Naive thymus-derived CD4-positive, alpha-beta T cell (primary cell): ENCODE measurements around the gene C21orf91. TPM values are rescaled to one million over a fixed set of nuclear protein-coding genes. Genes with fewer than 3 reads are reported as not detected.
A peak's percentile ranks its signal among the peaks of the same experiment; 100 is the strongest.

Experiments used
- ATAC-seq: fragments of 150-1000 bp; cut with Tn5 transposase; 2 replicates; pipeline ENCODE4 v1.10.0; 2021; ENCODE audit warnings: mild to moderate bottlenecking, moderate library complexity
- CTCF ChIA-PET: fragments of 350-600 bp; sonication (Branson Sonifier 250); formaldehyde crosslinking; loops from one replicate; lab custom pipeline; 2021; ENCODE audit warnings: antibody characterized with exemption; lab: Charles Lee
- POLR2A ChIA-PET: fragments of 350-600 bp; sonication (Branson Sonifier 250); formaldehyde crosslinking; loops from one replicate; lab custom pipeline; 2021; ENCODE audit warnings: antibody characterized with exemption, inconsistent platforms; lab: Charles Lee
- DNase-seq, 9 donors: peaks; one replicate each; pipeline versions ENCODE4 v3.0.0 to v3.0.0-alpha.2; 2020 to 2022; ENCODE audit warnings: mixed read lengths in 1 of 9
- H3K27ac ChIP-seq: one replicate; pipeline ENCODE4 v1.7.0; 2013; ENCODE audit warnings: mild to moderate bottlenecking, low read depth, low read length, moderate library complexity
- H3K27me3 ChIP-seq, 2 donors: one replicate each; pipeline ENCODE4 v1.7.0; 2013; ENCODE audit warnings: low read length in 2 of 2, mild to moderate bottlenecking in 2 of 2, moderate library complexity in 2 of 2; ENCODE audit not compliant: control insufficient read depth in 2 of 2, insufficient read depth in 2 of 2
- H3K36me3 ChIP-seq, 3 experiments: 1 replicate in 2 of 3; 2 replicates in 1 of 3; pipeline ENCODE4 v1.7.0; 2013; ENCODE audit warnings: low read length in 3 of 3, mild to moderate bottlenecking in 3 of 3, moderate library complexity in 1 of 3; ENCODE audit not compliant: insufficient read depth in 3 of 3, control insufficient read depth in 2 of 3
- H3K4me1 ChIP-seq, 2 donors: one replicate each; pipeline ENCODE4 v1.7.0; 2013; ENCODE audit warnings: low read length in 2 of 2, mild to moderate bottlenecking in 2 of 2, moderate library complexity in 1 of 2; ENCODE audit not compliant: control insufficient read depth in 2 of 2, insufficient read depth in 2 of 2
- H3K4me3 ChIP-seq: 2 replicates; pipeline ENCODE4 v1.7.0; 2013; ENCODE audit warnings: mild to moderate bottlenecking, low read length
- H3K9me3 ChIP-seq, 3 experiments: 1 replicate in 2 of 3; 2 replicates in 1 of 3; pipeline ENCODE4 v1.7.0; 2013; ENCODE audit warnings: low read length in 3 of 3; ENCODE audit not compliant: control insufficient read depth in 2 of 3
- H3K27ac Mint-ChIP-seq, 9 donors: one replicate each; pipeline ENCODE4 v1.8.0; 2020 to 2022; ENCODE audit warnings: mixed read lengths in 9 of 9, mild to moderate bottlenecking in 8 of 9, moderate library complexity in 5 of 9, inconsistent platforms in 2 of 9
- H3K27me3 Mint-ChIP-seq, 5 donors: one replicate each; pipeline ENCODE4 v1.8.0; 2021 to 2022; ENCODE audit warnings: mixed read lengths in 5 of 5, mild to moderate bottlenecking in 1 of 5
- H3K36me3 Mint-ChIP-seq, 5 donors: one replicate each; pipeline ENCODE4 v1.8.0; 2020 to 2022; ENCODE audit warnings: mixed read lengths in 5 of 5, mild to moderate bottlenecking in 3 of 5, inconsistent platforms in 1 of 5
- H3K4me1 Mint-ChIP-seq, 7 donors: one replicate each; pipeline ENCODE4 v1.8.0; 2020 to 2022; ENCODE audit warnings: mixed read lengths in 7 of 7, mild to moderate bottlenecking in 3 of 7, inconsistent platforms in 1 of 7
- H3K4me3 Mint-ChIP-seq, 10 donors: one replicate each; pipeline ENCODE4 v1.8.0; 2020 to 2022; ENCODE audit warnings: mild to moderate bottlenecking in 10 of 10, mixed read lengths in 10 of 10, moderate library complexity in 6 of 10, inconsistent platforms in 2 of 10
- H3K9me3 Mint-ChIP-seq, 11 donors: one replicate each; pipeline ENCODE4 v1.8.0; 2020 to 2022; ENCODE audit warnings: mixed read lengths in 11 of 11, mild to moderate bottlenecking in 4 of 11, inconsistent platforms in 1 of 11, moderate library complexity in 1 of 11
- intact Hi-C, 2 donors: fragments of 100-400 bp; cut with micrococcal nuclease; formaldehyde crosslinking; loops; one replicate each; pipeline ENCODE4 v1.15.1; 2023
- polyA plus RNA-seq, 2 donors: library from polyadenylated mRNA; unstranded; fragments of 300-500 nt; fragmentation: Illumina TruSeq; gene quantifications; one replicate each; pipeline ENCODE4 v1.2.3, GENCODE V29; 2021
- total RNA-seq, 6 experiments: library from RNA in 5 of 6; stranded (reverse) in 5 of 6; gene quantifications; 1 replicate in 5 of 6; 2 replicates in 1 of 6; pipeline ENCODE4 v1.2.3 and lab custom pipeline; 2021 to 2026

The C21orf91 gene
- total and polyA plus RNA-seq, 7 experiments from 2014 or later = 26.0 to 59.8 (median 40.8) TPM

DNA sequence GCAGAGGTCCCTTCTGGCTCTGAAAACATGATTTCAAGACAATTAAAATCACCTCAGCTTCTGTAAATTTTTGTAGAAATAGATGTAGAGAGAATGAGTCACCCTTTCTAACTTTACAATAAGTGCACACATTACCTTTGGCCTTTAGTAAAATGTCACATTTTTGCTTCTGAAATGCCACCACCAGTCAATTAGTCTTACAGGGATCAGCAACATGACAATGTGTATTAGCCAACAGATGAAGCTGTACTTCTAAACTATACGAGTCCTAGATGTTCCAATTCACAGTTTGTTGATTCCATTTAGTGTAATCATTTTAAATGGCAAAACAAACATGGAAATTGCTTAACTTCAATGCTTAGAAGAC, 23.1 kb downstream of the C21orf91 start:
- intact Hi-C loops = no loop called here

DNA sequence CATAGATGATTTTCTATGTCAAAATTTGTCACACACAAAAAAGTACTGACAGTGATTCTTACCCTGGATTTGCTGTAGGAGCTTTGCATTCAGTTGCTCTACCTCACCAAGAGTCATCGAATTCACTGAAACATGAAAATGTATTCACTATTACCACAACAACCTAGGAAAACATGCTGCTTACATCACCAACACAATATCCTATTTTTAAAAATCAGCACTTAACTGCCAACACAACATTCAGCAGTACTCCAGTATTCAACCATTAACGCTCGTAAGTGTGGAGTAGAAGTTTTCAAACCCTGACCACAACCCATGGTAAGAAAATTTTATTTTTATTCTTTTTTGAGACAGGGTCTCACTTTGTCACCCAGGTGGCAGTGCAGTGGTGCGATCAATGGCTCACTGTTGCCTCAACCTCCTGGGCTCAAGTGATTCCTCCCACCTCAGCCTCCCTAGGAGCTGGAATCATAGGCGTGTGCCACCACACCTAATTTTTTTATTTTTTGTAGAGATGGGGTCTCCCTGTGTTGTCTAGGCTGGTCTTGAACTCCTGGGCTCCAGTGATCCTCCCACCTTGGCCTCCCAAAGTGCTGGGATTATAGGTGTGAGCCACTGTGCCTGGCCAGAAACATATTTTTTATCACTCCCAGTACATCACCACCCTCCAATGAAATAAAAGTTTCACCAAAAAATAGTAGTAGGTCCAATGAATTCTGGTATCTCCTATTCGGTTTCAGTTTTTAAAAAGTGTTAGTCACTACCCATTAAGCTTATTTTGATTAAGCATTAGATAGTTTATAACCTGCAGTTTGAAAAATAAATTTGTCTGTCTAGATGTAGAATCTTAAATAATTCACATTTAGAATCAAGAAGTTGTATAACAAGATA, 23.8 kb downstream of the C21orf91 start:
- Histone ChIP-seq H3K4me1 (peaks cover 44 to 52% of the 10 kb centered on the region in 2 donors), H3K36me3 (peaks cover 0 to 6% (median 0%) of the 10 kb centered on the region in 3 experiments), H3K27ac (peak overlapping the region; percentile 73), H3K9me3 (no peaks in the 10 kb centered on the region), H3K27me3 (no peaks in the 10 kb centered on the region), H3K4me3 (peak overlapping the region; percentile 36)
- ChIA-PET CTCF (interaction anchor here (1.9 to 2.9 kb wide), 2 partner anchors 12 to 21 kb away, joined by 6 to 8 read pairs; no protein-coding TSS in a partner anchor), POLR2A (interaction anchor here (0.8 to 7.7 kb wide), 8 partner anchors 9 to 186 kb away, joined by 3 to 71 read pairs (median 4); partner anchors contain the start of gene C21orf91)
- Mint-ChIP-seq H3K4me1 (peaks cover 24 to 88% (median 62%) of the 10 kb centered on the region in 7 donors), H3K36me3 (peaks cover 4 to 32% (median 6%) of the 10 kb centered on the region in 5 donors), H3K9me3 (no peaks in the 10 kb centered on the region), H3K27ac (peak overlapping the region; percentile 68 to 92 (median 83)), H3K4me3 (peak overlapping the region in 9 of 10 donors; percentile 23 to 86 (median 57)), H3K27me3 (no peaks in the 10 kb centered on the region)
- ATAC-seq (peak; percentile 39), DNase-seq (no peak)
- intact Hi-C loops = no loop called here

More for the DNA sequence above, 23.1 kb downstream of the C21orf91 start:
- DNase-seq (no peak), ATAC-seq (no peak)
- Histone ChIP-seq H3K27me3 (no peaks in the 10 kb centered on the region), H3K9me3 (no peaks in the 10 kb centered on the region), H3K27ac (peak overlapping the region; percentile 73), H3K4me1 (peaks cover 44 to 46% of the 10 kb centered on the region in 2 donors), H3K4me3 (no peak overlapping the region), H3K36me3 (peaks cover 0 to 6% (median 0%) of the 10 kb centered on the region in 3 experiments)
- H3K27ac Mint-ChIP-seq = peak overlapping the region; percentile 68 to 92 (median 78)
- ChIA-PET CTCF (interaction anchor here (1.9 to 2.9 kb wide), 2 partner anchors 12 to 20 kb away, joined by 6 to 8 read pairs; no protein-coding TSS in a partner anchor), POLR2A (interaction anchor here (1.0 to 7.7 kb wide), 4 partner anchors 9 to 23 kb away, joined by 3 to 71 read pairs (median 20); partner anchors contain the start of gene C21orf91)
- H3K4me1 Mint-ChIP-seq = peaks cover 19 to 88% (median 57%) of the 10 kb centered on the region in 7 donors
- no peaks in the 10 kb centered on the region for H3K27me3 Mint-ChIP-seq
- no peaks in the 10 kb centered on the region for H3K9me3 Mint-ChIP-seq
- H3K4me3 Mint-ChIP-seq = peak overlapping the region in 6 of 10 donors; percentile 11 to 84 (median 18)
- H3K36me3 Mint-ChIP-seq = peaks cover 4 to 33% (median 10%) of the 10 kb centered on the region in 5 donors

DNA sequence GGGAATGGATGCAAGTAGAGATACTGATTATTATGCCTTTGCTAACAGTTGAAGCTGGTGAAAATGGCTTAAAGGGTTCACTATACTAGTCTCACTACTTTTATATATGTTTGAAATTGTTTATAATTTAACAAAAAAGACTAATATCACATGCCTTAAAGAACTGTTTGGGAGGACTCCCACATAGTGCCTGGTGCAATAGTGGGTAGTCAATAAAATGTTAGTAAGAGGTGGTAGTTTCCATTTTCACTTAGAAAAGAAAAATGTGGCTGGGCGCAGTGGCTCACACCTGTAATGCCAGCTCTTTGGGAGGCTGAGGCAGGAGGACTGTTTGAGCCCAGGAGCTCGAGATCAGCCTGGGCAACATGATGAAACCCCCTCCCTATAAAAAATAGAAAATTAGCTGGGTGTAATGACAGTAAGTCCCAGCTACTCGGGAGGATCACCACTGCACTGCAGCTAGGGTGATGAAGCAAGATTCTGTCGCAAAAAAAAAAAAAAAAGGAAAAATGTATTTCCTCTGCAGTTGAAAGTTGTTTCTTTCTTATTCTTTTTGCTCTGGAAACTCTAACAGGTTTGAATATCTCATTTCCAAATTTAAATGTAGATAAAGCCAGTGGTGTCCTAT, 24.5 kb downstream of the C21orf91 start:
- Histone ChIP-seq H3K27ac (peak overlapping the region; percentile 73), H3K27me3 (no peaks in the 10 kb centered on the region), H3K9me3 (no peaks in the 10 kb centered on the region), H3K4me3 (peak overlapping the region; percentile 36), H3K4me1 (peaks cover 44 to 56% of the 10 kb centered on the region in 2 donors), H3K36me3 (peaks cover 0 to 6% (median 0%) of the 10 kb centered on the region in 3 experiments)
- Mint-ChIP-seq H3K27ac (peak overlapping the region; percentile 77 to 92 (median 87)), H3K27me3 (no peaks in the 10 kb centered on the region), H3K36me3 (peaks cover 4 to 32% (median 6%) of the 10 kb centered on the region in 5 donors), H3K4me1 (peaks cover 23 to 92% (median 65%) of the 10 kb centered on the region in 7 donors), H3K4me3 (peak overlapping the region; percentile 38 to 86 (median 80)), H3K9me3 (no peaks in the 10 kb centered on the region)
- ChIA-PET CTCF (interaction anchor here (1.9 to 2.9 kb wide), 2 partner anchors 11 to 22 kb away, joined by 6 to 8 read pairs; no protein-coding TSS in a partner anchor), POLR2A (interaction anchor here (0.8 to 7.7 kb wide), 7 partner anchors 12 to 185 kb away, joined by 3 to 71 read pairs (median 4); partner anchors contain the start of gene C21orf91)
- intact Hi-C loops = loop anchor here (1.0 kb wide), 3 partner anchors 10 to 24 kb away; no protein-coding TSS in a partner anchor
- ATAC-seq (peak; percentile 33), DNase-seq (no peak)

- H3K4me1 Mint-ChIP-seq = peaks cover 23 to 92% (median 66%) of the 10 kb centered on the region in 7 donors
- intact Hi-C loops = loop anchor here (1.0 kb wide), 4 partner anchors 9 to 26 kb away; partner anchors contain the start of gene C21orf91 (in 1 of the 2)
These were observed 25.7 kb downstream of the C21orf91 start for GRCh38 chr21:17793246-17794123.

GRCh38 chr21:17789656-17790055, 29.5 kb downstream of the C21orf91 start:
- H3K9me3 Mint-ChIP-seq = peaks cover 0 to 11% (median 3%) of the 10 kb centered on the region in 11 donors
- Histone ChIP-seq H3K27me3 (no peaks in the 10 kb centered on the region), H3K36me3 (peaks cover 0 to 6% (median 0%) of the 10 kb centered on the region in 3 experiments), H3K4me3 (peak overlapping the region; percentile 4), H3K4me1 (peaks cover 40 to 71% of the 10 kb centered on the region in 2 donors), H3K27ac (no peak overlapping the region), H3K9me3 (peaks cover 0 to 3% (median 0%) of the 10 kb centered on the region in 3 experiments)
- H3K27ac Mint-ChIP-seq = peak overlapping the region; percentile 36 to 93 (median 82)
- ATAC-seq (peak; percentile 18), DNase-seq (no peak)
- ChIA-PET POLR2A (interaction anchor here (3.2 to 7.7 kb wide), 2 partner anchors 7 to 29 kb away, joined by 22 to 71 read pairs; partner anchors contain the start of gene C21orf91), CTCF (interaction anchor here (0.7 to 0.9 kb wide), 2 partner anchors 15 to 24 kb away, joined by 3 read pairs; no protein-coding TSS in a partner anchor)
- no peaks in the 10 kb centered on the region for H3K27me3 Mint-ChIP-seq
- peaks cover 4 to 47% (median 25%) of the 10 kb centered on the region in 5 donors for H3K36me3 Mint-ChIP-seq
- intact Hi-C loops = no loop called here
- H3K4me1 Mint-ChIP-seq = peaks cover 40 to 98% (median 82%) of the 10 kb centered on the region in 7 donors
- peak overlapping the region in 9 of 10 donors; percentile 30 to 83 (median 64) for H3K4me3 Mint-ChIP-seq

More at GRCh38 chr21:17793246-17794123, 25.7 kb downstream of the C21orf91 start:
- H3K9me3 Mint-ChIP-seq = no peaks in the 10 kb centered on the region
- DNase-seq (peak in 2 of 9 donors; percentile 28 to 37), ATAC-seq (peak; percentile 65)
- Histone ChIP-seq H3K9me3 (no peaks in the 10 kb centered on the region), H3K4me3 (peak overlapping the region; percentile 36), H3K36me3 (peaks cover 0 to 6% (median 0%) of the 10 kb centered on the region in 3 experiments), H3K4me1 (peaks cover 36 to 47% of the 10 kb centered on the region in 2 donors), H3K27ac (peak overlapping the region; percentile 73), H3K27me3 (no peaks in the 10 kb centered on the region)
- H3K36me3 Mint-ChIP-seq = peaks cover 4 to 32% (median 6%) of the 10 kb centered on the region in 5 donors
- H3K4me3 Mint-ChIP-seq = peak overlapping the region; percentile 38 to 86 (median 80)
- H3K27me3 Mint-ChIP-seq = no peaks in the 10 kb centered on the region
- CTCF ChIA-PET = interaction anchor here (0.7 to 2.9 kb wide), 2 partner anchors 10 to 111 kb away, joined by 3 to 8 read pairs; no protein-coding TSS in a partner anchor
- POLR2A ChIA-PET = interaction anchor here (2.1 to 7.7 kb wide), 3 partner anchors 11 to 25 kb away, joined by 9 to 71 read pairs (median 35); partner anchors contain the start of gene C21orf91
- H3K27ac Mint-ChIP-seq = peak overlapping the region; percentile 77 to 92 (median 87)
